Fibroblast of skin of left biceps (primary cell): ENCODE data around the gene MOGAT3.
"Not testable (repeated sequence)": the region's sequence is repeated elsewhere in the genome, so short reads cannot be mapped to it uniquely, and the experiment has no call there.

Experiments
- DNase-seq, 2 experiments: peaks; one replicate each; pipeline ENCODE4 v3.0.0-alpha.2; 2013; ENCODE audit warnings: low read depth in 2 of 2

MOGAT3 gene

GRCh38 chr7:101203740-101204738 lies 3.2 kb upstream of the MOGAT3 start:
- not testable (repeated sequence) for DNase-seq

GRCh38 chr7:101202603-101202918 lies 1.7 kb upstream of the MOGAT3 start:
- no peak for DNase-seq

GRCh38 chr7:101201695-101202602 lies 1.1 kb upstream of the MOGAT3 start:
- DNase-seq, result no peak

GRCh38 chr7:101200504-101200861 lies 353 bp downstream of the MOGAT3 start:
- DNase-seq, result no peak

GRCh38 chr7:101199522-101199921 lies 1.3 kb downstream of the MOGAT3 start:
- not testable (repeated sequence) for DNase-seq

- no peak for DNase-seq
Measured at GRCh38 chr7:101198476-101198875, 2.4 kb downstream of the MOGAT3 start.

GRCh38 chr7:101197991-101198390 lies 2.8 kb downstream of the MOGAT3 start:
- no peak for DNase-seq

- DNase-seq, result no peak
Measured at GRCh38 chr7:101195884-101196283, 5.0 kb downstream of the MOGAT3 start.

GRCh38 chr7:101189109-101189508 lies 11.7 kb downstream of the MOGAT3 start:
- no peak for DNase-seq

GRCh38 chr7:101186844-101187428 lies 13.9 kb downstream of the MOGAT3 start:
- DNase-seq, result no peak

GRCh38 chr7:101186194-101186593 lies 14.6 kb downstream of the MOGAT3 start:
- DNase-seq, result no peak

GRCh38 chr7:101185258-101185839 lies 15.5 kb downstream of the MOGAT3 start:
- DNase-seq, result no peak

- DNase-seq, result no peak
Measured at GRCh38 chr7:101180130-101180755, 20.6 kb downstream of the MOGAT3 start, which contains the start of gene NAT16. TSS of gene NAT16 (minus strand) at chr7:101180293. CDS start at chr7:101174807, 5,486 bp downstream.

GRCh38 chr7:101179713-101180112 lies 21.1 kb downstream of the MOGAT3 start:
- DNase-seq, result no peak

GRCh38 chr7:101179117-101179516 lies 21.7 kb downstream of the MOGAT3 start:
- no peak for DNase-seq

GRCh38 chr7:101177644-101178043 lies 23.2 kb downstream of the MOGAT3 start:
- DNase-seq, result no peak

GRCh38 chr7:101175664-101176063 lies 25.2 kb downstream of the MOGAT3 start:
- DNase-seq, result no peak

- DNase-seq, result no peak
Measured at GRCh38 chr7:101174322-101174854, 26.4 kb downstream of the MOGAT3 start.

- DNase-seq, result no peak
Measured at GRCh38 chr7:101173752-101174244, 27.0 kb downstream of the MOGAT3 start.

GRCh38 chr7:101172854-101173751 lies 27.7 kb downstream of the MOGAT3 start:
- no peak for DNase-seq
